Astrocyte (in vitro differentiated cells and primary cell): Measurements from ENCODE around the gene CEP131.

Source experiments
- EZH2 ChIP-seq: IDR thresholded peaks from 2 replicates; pipeline ENCODE4 v1.6.1; 2012; ENCODE audit warnings: mild to moderate bottlenecking, low read length, inconsistent platforms; ENCODE audit not compliant: insufficient read depth
- TF ChIP-seq, protein P1 (sequence below): IDR thresholded peaks from 2 replicates; pipeline ENCODE4 v1.5.1; 2011; ENCODE audit warnings: low read depth, mild to moderate bottlenecking, inconsistent platforms, low read length, moderate library complexity; ENCODE audit not compliant: insufficient read depth

- TF ChIP-seq EZH2 = no peak
- TF ChIP-seq, protein P1, sequence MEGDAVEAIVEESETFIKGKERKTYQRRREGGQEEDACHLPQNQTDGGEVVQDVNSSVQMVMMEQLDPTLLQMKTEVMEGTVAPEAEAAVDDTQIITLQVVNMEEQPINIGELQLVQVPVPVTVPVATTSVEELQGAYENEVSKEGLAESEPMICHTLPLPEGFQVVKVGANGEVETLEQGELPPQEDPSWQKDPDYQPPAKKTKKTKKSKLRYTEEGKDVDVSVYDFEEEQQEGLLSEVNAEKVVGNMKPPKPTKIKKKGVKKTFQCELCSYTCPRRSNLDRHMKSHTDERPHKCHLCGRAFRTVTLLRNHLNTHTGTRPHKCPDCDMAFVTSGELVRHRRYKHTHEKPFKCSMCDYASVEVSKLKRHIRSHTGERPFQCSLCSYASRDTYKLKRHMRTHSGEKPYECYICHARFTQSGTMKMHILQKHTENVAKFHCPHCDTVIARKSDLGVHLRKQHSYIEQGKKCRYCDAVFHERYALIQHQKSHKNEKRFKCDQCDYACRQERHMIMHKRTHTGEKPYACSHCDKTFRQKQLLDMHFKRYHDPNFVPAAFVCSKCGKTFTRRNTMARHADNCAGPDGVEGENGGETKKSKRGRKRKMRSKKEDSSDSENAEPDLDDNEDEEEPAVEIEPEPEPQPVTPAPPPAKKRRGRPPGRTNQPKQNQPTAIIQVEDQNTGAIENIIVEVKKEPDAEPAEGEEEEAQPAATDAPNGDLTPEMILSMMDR = no peak
Observed at GRCh38 chr17:81210466-81210865, 12.3 kb downstream of the CEP131 start.
